Panc1 (cell line): ENCODE data around the gene NPRL2.

Source experiments
- CTCF ChIP-seq: fragments of 450-650 bp; IDR thresholded peaks from 2 replicates; pipeline ENCODE4 v1.5.1; 2017; ENCODE audit warnings: mild to moderate bottlenecking
- POLR2AphosphoS5 ChIP-seq: IDR thresholded peaks from 2 replicates; pipeline ENCODE4 v1.6.1; 2012; ENCODE audit warnings: mild to moderate bottlenecking, low read depth, low read length, moderate library complexity
- REST ChIP-seq, 2 experiments: IDR thresholded peaks; 2 replicates each; pipeline ENCODE4 v1.6.1; 2011 to 2012; ENCODE audit warnings: low read depth in 2 of 2, control low read depth in 1 of 2, low read length in 1 of 2, mild to moderate bottlenecking in 1 of 2, moderate library complexity in 1 of 2; ENCODE audit not compliant: insufficient read depth in 1 of 2
- SIN3A ChIP-seq: IDR thresholded peaks from 2 replicates; pipeline ENCODE4 v1.6.1; 2012; ENCODE audit warnings: low read depth, mild to moderate bottlenecking, low read length, moderate library complexity, borderline replicate concordance; ENCODE audit not compliant: insufficient read depth
- TCF7L2 ChIP-seq: IDR thresholded peaks from 2 replicates; pipeline ENCODE4 v1.6.1; 2011; ENCODE audit warnings: mild to moderate bottlenecking, low read depth, low read length, inconsistent platforms

- TF ChIP-seq CTCF, result no peak
- no peak for TF ChIP-seq REST (IDR thresholded peaks at IDR 0.05; ENCODE audit: insufficient read depth in 1 of 2, low read depth in 2 of 2, low read length in 1 of 2)
- no peak for TF ChIP-seq TCF7L2
- no peak for TF ChIP-seq POLR2AphosphoS5
- no peak for TF ChIP-seq SIN3A
Observed at GRCh38 chr3:50365842-50366220, 15.3 kb upstream of the NPRL2 start.
